Measurements from ENCODE around the gene TCF7L2.

DNA sequence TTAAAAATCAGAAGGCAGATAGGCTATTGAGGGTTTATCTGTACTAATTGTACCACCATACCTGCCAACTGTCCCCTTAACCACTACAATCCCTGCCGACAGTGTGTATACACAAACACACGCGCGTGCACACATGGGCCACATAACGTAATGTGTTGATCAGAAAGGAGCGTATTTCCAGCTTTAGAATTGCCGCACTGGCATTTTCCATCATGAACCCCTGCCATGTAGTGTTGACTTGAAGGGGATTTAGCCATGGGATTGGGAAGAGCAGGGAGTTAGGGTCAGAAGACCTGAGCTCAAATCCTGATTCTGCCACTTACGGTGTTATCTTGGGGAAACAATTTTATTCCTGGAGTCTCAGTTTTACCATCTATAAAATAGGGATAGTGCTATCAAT, 158.9 kb downstream of the TCF7L2 start:
- TF ChIP-seq CTCF (IDR thresholded peaks at IDR 0.05; ENCODE audit: low read length) (no peak), EZH2 (IDR thresholded peaks at IDR 0.05; ENCODE audit: borderline replicate concordance, low read length) (no peak)
